ENCODE results near the gene EXO1.

DNA sequence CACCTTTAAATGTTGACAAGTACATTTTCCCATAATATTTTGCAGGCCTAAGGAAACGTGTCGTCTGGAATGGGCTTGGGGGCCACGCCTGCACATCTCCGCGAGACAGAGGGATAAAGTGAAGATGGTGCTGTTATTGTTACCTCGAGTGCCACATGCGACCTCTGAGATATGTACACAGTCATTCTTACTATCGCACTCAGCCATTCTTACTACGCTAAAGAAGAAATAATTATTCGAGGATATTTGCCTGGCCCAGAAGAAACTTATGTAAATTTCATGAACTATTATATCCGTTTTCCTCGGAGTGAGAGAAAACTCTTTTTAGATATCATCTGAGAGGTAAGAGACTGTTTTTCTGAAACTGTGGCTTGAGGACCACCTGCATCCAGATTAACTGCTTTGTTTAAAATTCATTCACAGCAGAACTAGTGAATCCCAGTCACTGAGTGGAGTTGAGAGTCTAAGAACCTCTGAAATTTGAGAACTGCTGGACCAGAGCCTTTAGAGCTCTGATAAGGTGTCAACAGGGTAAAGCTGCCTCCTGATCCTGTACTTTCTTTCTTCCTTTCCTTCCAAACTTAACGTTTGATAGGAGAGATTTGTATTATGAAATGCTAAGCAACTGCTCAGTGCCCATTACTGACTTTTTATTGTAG, 811 bp downstream of the EXO1 start:
- TF ChIP-seq, protein P1, sequence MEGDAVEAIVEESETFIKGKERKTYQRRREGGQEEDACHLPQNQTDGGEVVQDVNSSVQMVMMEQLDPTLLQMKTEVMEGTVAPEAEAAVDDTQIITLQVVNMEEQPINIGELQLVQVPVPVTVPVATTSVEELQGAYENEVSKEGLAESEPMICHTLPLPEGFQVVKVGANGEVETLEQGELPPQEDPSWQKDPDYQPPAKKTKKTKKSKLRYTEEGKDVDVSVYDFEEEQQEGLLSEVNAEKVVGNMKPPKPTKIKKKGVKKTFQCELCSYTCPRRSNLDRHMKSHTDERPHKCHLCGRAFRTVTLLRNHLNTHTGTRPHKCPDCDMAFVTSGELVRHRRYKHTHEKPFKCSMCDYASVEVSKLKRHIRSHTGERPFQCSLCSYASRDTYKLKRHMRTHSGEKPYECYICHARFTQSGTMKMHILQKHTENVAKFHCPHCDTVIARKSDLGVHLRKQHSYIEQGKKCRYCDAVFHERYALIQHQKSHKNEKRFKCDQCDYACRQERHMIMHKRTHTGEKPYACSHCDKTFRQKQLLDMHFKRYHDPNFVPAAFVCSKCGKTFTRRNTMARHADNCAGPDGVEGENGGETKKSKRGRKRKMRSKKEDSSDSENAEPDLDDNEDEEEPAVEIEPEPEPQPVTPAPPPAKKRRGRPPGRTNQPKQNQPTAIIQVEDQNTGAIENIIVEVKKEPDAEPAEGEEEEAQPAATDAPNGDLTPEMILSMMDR (IDR thresholded peaks at IDR 0.05; ENCODE audit: insufficient read depth, low read length, poor library complexity, severe bottlenecking): no peak
- no peak for TF ChIP-seq EZH2phosphoT487 (conservative IDR thresholded peaks at IDR 0.05; ENCODE audit: low read length)

All from SU-DHL-6 (cell line).